RWPE2 (cell line): ENCODE data around the gene HNRNPF.

ENCODE experiments used
- ATAC-seq: fragments of 200-7000 bp; cut with Tn5 transposase; 3 replicates; pipeline ENCODE4 v1.9.1; 2021; ENCODE audit warnings: low read depth
- DNase-seq: peaks from one replicate; pipeline ENCODE4 v3.0.0-alpha.2; 2020; ENCODE audit warnings: low spot score
- H3K27ac ChIP-seq: fragments of 450-650 bp; 2 replicates; pipeline ENCODE4 v1.5.1; 2017; ENCODE audit warnings: mild to moderate bottlenecking; ENCODE audit not compliant: poor library complexity, severe bottlenecking
- H3K27me3 ChIP-seq: fragments of 250-450 bp; sonication (Bioruptor Pico); 2 replicates; pipeline ENCODE4 v1.5.1; 2021; ENCODE audit warnings: mild to moderate bottlenecking, moderate library complexity; ENCODE audit not compliant: insufficient read depth, poor library complexity, severe bottlenecking
- H3K36me3 ChIP-seq: fragments of 250-450 bp; sonication (Bioruptor Pico); 2 replicates; pipeline ENCODE4 v1.5.1; 2020; ENCODE audit warnings: low read depth, mild to moderate bottlenecking, moderate library complexity
- H3K4me1 ChIP-seq: fragments of 250-450 bp; sonication (Bioruptor Pico); 2 replicates; pipeline ENCODE4 v1.5.1; 2021; ENCODE audit warnings: mild to moderate bottlenecking, moderate library complexity; ENCODE audit not compliant: insufficient read depth, poor library complexity, severe bottlenecking
- H3K4me3 ChIP-seq: fragments of 250-450 bp; sonication (Bioruptor Pico); 2 replicates; pipeline ENCODE4 v1.5.1; 2021; ENCODE audit warnings: mild to moderate bottlenecking, moderate library complexity; ENCODE audit not compliant: severe bottlenecking
- H3K9me3 ChIP-seq: fragments of 250-450 bp; sonication (Bioruptor Pico); 2 replicates; pipeline ENCODE4 v1.5.1; 2021; ENCODE audit warnings: mild to moderate bottlenecking, moderate library complexity; ENCODE audit not compliant: severe bottlenecking
- TF ChIP-seq, protein P1 (sequence below): fragments of 450-650 bp; IDR thresholded peaks from one replicate; pipeline ENCODE4 v1.5.1; 2017; ENCODE audit warnings: mild to moderate bottlenecking, moderate library complexity; ENCODE audit not compliant: poor library complexity, severe bottlenecking

The HNRNPF gene

GRCh38 chr10:43372765-43373361 lies 36.1 kb downstream of the HNRNPF start:
- TF ChIP-seq, protein P1, sequence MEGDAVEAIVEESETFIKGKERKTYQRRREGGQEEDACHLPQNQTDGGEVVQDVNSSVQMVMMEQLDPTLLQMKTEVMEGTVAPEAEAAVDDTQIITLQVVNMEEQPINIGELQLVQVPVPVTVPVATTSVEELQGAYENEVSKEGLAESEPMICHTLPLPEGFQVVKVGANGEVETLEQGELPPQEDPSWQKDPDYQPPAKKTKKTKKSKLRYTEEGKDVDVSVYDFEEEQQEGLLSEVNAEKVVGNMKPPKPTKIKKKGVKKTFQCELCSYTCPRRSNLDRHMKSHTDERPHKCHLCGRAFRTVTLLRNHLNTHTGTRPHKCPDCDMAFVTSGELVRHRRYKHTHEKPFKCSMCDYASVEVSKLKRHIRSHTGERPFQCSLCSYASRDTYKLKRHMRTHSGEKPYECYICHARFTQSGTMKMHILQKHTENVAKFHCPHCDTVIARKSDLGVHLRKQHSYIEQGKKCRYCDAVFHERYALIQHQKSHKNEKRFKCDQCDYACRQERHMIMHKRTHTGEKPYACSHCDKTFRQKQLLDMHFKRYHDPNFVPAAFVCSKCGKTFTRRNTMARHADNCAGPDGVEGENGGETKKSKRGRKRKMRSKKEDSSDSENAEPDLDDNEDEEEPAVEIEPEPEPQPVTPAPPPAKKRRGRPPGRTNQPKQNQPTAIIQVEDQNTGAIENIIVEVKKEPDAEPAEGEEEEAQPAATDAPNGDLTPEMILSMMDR: no peak
- DNase-seq: no peak
- H3K27ac ChIP-seq: no peak overlapping the region
- no peaks in the 10 kb centered on the region for H3K9me3 ChIP-seq
- no peaks in the 10 kb centered on the region for H3K36me3 ChIP-seq
- ATAC-seq: no peak
- no peaks in the 10 kb centered on the region for H3K4me1 ChIP-seq
- H3K4me3 ChIP-seq: no peak overlapping the region
- H3K27me3 ChIP-seq: no peaks in the 10 kb centered on the region

GRCh38 chr10:43371418-43371817 lies 37.6 kb downstream of the HNRNPF start, which contains the start of gene FXYD4:
Gene FXYD4, plus strand, starts transcription at chr10:43371636. Its CDS starts 2,111 bp downstream, at chr10:43373747.
- no peaks in the 10 kb centered on the region for H3K4me1 ChIP-seq
- H3K27me3 ChIP-seq: no peaks in the 10 kb centered on the region
- no peak for ATAC-seq
- no peak within 1 kb of the TSS for H3K27ac ChIP-seq
- no peak within 1 kb of the TSS for H3K4me3 ChIP-seq
- TF ChIP-seq, protein P1: no peak
- H3K9me3 ChIP-seq: no peaks in the 10 kb centered on the region
- DNase-seq: no peak
- H3K36me3 ChIP-seq: no peaks in the 10 kb centered on the region

DNA sequence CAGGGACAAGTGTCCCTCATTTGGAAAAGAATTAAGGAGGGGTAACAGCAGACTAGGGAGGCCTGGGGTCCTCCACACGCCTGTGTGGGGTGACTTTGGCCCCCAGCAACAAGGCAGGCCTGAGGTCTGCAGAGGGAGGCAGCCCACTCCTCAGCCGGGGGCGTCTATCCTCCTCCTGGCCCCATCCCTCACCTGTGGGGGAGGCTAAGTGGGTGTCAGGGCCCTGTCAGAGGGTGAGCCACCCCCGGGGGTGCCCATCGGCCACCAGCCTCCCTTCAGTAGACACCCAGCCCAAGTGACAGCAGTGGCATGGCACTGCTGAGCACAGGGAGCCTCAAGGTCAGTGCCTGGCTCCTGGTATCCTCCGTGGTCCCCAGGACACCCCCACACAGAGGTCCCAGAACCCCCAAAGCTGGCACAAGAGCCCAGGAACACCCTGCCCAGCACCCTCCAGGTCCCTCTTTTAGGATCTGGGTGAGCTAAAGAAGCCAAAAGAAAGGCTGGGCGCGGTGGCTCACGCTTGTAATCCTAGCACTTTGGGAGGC lies 38.2 kb downstream of the HNRNPF start:
- Histone ChIP-seq H3K9me3 (no peaks in the 10 kb centered on the region), H3K4me3 (no peak overlapping the region), H3K4me1 (no peaks in the 10 kb centered on the region), H3K36me3 (no peaks in the 10 kb centered on the region), H3K27ac (no peak overlapping the region), H3K27me3 (no peaks in the 10 kb centered on the region)
- DNase-seq: no peak
- ATAC-seq: no peak
- TF ChIP-seq, protein P1: no peak

GRCh38 chr10:43369921-43370320 lies 39.1 kb downstream of the HNRNPF start:
- H3K27ac ChIP-seq: no peak overlapping the region
- ATAC-seq (no peak), DNase-seq (no peak)
- H3K4me3 ChIP-seq: no peak overlapping the region
- TF ChIP-seq, protein P1: no peak
- no peaks in the 10 kb centered on the region for H3K36me3 ChIP-seq
- no peaks in the 10 kb centered on the region for H3K4me1 ChIP-seq
- H3K27me3 ChIP-seq: no peaks in the 10 kb centered on the region
- H3K9me3 ChIP-seq: no peaks in the 10 kb centered on the region

DNA sequence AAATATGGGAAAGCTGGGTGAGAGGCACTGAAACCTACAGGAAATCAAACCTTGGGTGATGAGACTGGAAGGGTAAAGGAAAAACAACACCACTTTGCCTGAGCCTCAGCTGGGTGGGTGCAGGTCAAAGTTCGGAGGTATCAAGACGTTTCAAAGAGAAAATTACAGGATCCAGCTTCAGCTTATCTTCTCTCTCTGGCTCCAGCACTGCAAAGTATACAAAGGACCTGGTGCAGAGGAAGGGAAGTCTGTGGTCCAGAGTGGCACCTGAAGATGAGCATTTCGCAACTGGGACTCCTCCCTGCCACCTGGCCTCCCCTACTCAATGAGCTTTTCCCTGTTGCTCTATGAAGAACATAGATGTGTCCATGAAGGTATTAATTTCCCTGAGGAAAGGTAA lies 44.0 kb downstream of the HNRNPF start:
- H3K9me3 ChIP-seq: no peaks in the 10 kb centered on the region
- no peaks in the 10 kb centered on the region for H3K36me3 ChIP-seq
- no peaks in the 10 kb centered on the region for H3K27me3 ChIP-seq
- no peak overlapping the region for H3K27ac ChIP-seq
- DNase-seq (no peak), ATAC-seq (no peak)
- no peak overlapping the region for H3K4me3 ChIP-seq
- TF ChIP-seq, protein P1: no peak
- H3K4me1 ChIP-seq: no peaks in the 10 kb centered on the region
